CD14-positive monocyte (primary cell): Measurements from ENCODE around the gene MICALL2. TPM values are rescaled to one million over a fixed set of nuclear protein-coding genes. Genes with fewer than 3 reads are reported as not detected.

Experiments used
- DNase-seq, 3 donors: peaks; one replicate each; pipeline ENCODE4 v3.0.0-alpha.2; 2011 to 2022
- H2AFZ ChIP-seq: 2 replicates; pipeline ENCODE4 v1.6.0; 2012; ENCODE audit warnings: mild to moderate bottlenecking, low read depth, low read length, inconsistent platforms; ENCODE audit not compliant: insufficient read depth, poor library complexity, severe bottlenecking
- H3K27ac ChIP-seq, 2 donors: 1 replicate in 1 of 2; 2 replicates in 1 of 2; pipeline ENCODE4 v1.5.1; 2012 to 2013; ENCODE audit warnings: low read length in 2 of 2, control low read depth in 1 of 2, inconsistent platforms in 1 of 2, low read depth in 1 of 2, mild to moderate bottlenecking in 1 of 2
- H3K27me3 ChIP-seq, 2 donors: one replicate each; pipeline versions ENCODE4 v1.6.0 to v1.6.1; 2011 to 2013; ENCODE audit warnings: low read length in 2 of 2; ENCODE audit not compliant: control insufficient read depth in 2 of 2, insufficient read depth in 2 of 2
- H3K36me3 ChIP-seq, 2 donors: replicated peaks in 1 of 2; 1 replicate in 1 of 2; 2 replicates in 1 of 2; pipeline versions ENCODE4 v1.5.1 to v1.6.1; 2012 to 2013; ENCODE audit warnings: low read length in 2 of 2, control low read depth in 1 of 2, inconsistent platforms in 1 of 2, mild to moderate bottlenecking in 1 of 2; ENCODE audit not compliant: insufficient read depth in 2 of 2, control insufficient read depth in 1 of 2
- H3K4me1 ChIP-seq, 2 donors: 1 replicate in 1 of 2; 2 replicates in 1 of 2; pipeline versions ENCODE4 v1.5.1 to v1.6.1; 2012 to 2013; ENCODE audit warnings: low read length in 2 of 2, control low read depth in 1 of 2, inconsistent platforms in 1 of 2, mild to moderate bottlenecking in 1 of 2, moderate library complexity in 1 of 2; ENCODE audit not compliant: insufficient read depth in 2 of 2, control insufficient read depth in 1 of 2
- H3K4me2 ChIP-seq: replicated peaks from 2 replicates; pipeline ENCODE3; 2012; ENCODE audit warnings: low read length, moderate library complexity, mild to moderate bottlenecking; ENCODE audit not compliant: poor library complexity, severe bottlenecking; ENCODE audit errors: extremely low read depth
- H3K4me3 ChIP-seq, 3 experiments: fragments of 200-600 bp in 1 of 3; sonication (generic) in 1 of 3; replicated peaks in 1 of 3; 1 replicate in 2 of 3; 2 replicates in 1 of 3; pipeline ENCODE4 v1.5.1; 2011 to 2013; ENCODE audit warnings: low read length in 3 of 3, mild to moderate bottlenecking in 3 of 3, control low read depth in 2 of 3, low read depth in 2 of 3, inconsistent platforms in 1 of 3, moderate library complexity in 1 of 3
- H3K79me2 ChIP-seq: 2 replicates; pipeline ENCODE4 v1.6.0; 2012; ENCODE audit warnings: mild to moderate bottlenecking, control low read depth, inconsistent platforms, low read length, moderate library complexity; ENCODE audit not compliant: insufficient read depth
- H3K9ac ChIP-seq: 2 replicates; pipeline ENCODE4 v1.6.0; 2017; ENCODE audit warnings: low read length, mild to moderate bottlenecking; ENCODE audit not compliant: insufficient read depth, poor library complexity, severe bottlenecking
- H3K9me3 ChIP-seq, 2 donors: replicated peaks in 1 of 2; 1 replicate in 1 of 2; 2 replicates in 1 of 2; pipeline versions ENCODE4 v1.5.1 to v1.6.1; 2012 to 2013; ENCODE audit warnings: low read length in 2 of 2, control low read depth in 1 of 2; ENCODE audit not compliant: control insufficient read depth in 1 of 2, insufficient read depth in 1 of 2
- H4K20me1 ChIP-seq: 2 replicates; pipeline ENCODE4 v1.6.0; 2012; ENCODE audit warnings: mild to moderate bottlenecking, low read length, control low read depth, moderate library complexity; ENCODE audit not compliant: insufficient read depth
- H3K27ac Mint-ChIP-seq, 7 donors: one replicate each; pipeline ENCODE4 v1.8.0; 2020; ENCODE audit warnings: mild to moderate bottlenecking in 7 of 7, mixed read lengths in 7 of 7, moderate library complexity in 6 of 7, inconsistent platforms in 2 of 7
- H3K27me3 Mint-ChIP-seq, 3 donors: one replicate each; pipeline ENCODE4 v1.8.0; 2021 to 2022; ENCODE audit warnings: low read depth in 3 of 3, mild to moderate bottlenecking in 3 of 3, mixed read lengths in 3 of 3, moderate library complexity in 3 of 3, inconsistent platforms in 1 of 3
- H3K36me3 Mint-ChIP-seq, 2 donors: one replicate each; pipeline ENCODE4 v1.8.0; 2020; ENCODE audit warnings: mixed read lengths in 2 of 2, inconsistent platforms in 1 of 2, mild to moderate bottlenecking in 1 of 2
- H3K4me1 Mint-ChIP-seq: one replicate; pipeline ENCODE4 v1.8.0; 2020; ENCODE audit warnings: mild to moderate bottlenecking, mixed read lengths
- H3K4me3 Mint-ChIP-seq, 2 donors: one replicate each; pipeline ENCODE4 v1.8.0; 2020; ENCODE audit warnings: mild to moderate bottlenecking in 2 of 2, mixed read lengths in 2 of 2, moderate library complexity in 1 of 2
- H3K9me3 Mint-ChIP-seq, 7 donors: one replicate each; pipeline ENCODE4 v1.8.0; 2020 to 2022; ENCODE audit warnings: mixed read lengths in 7 of 7, mild to moderate bottlenecking in 6 of 7, moderate library complexity in 6 of 7, inconsistent platforms in 2 of 7
- WGBS: methylation state at CpG from one replicate; pipeline ENCODE4 v1.1.5; 2013; ENCODE audit warnings: missing lambda C conversion rate; ENCODE audit not compliant: insufficient coverage; 5-methylcytosine and 5-hydroxymethylcytosine counted together
- intact Hi-C, 2 donors: fragments of 100-400 bp; cut with micrococcal nuclease; formaldehyde crosslinking; loops; one replicate each; pipeline versions ENCODE4 v1.15.0 to v1.15.1; 2023
- polyA plus RNA-seq, 3 donors: library from polyadenylated mRNA; depleted of rRNA in 1 of 3; unstranded in 2 of 3; stranded (reverse) in 1 of 3; fragments of 300-500 nt in 2 of 3; fragments of >200 nt in 1 of 3; fragmentation: Illumina TruSeq in 2 of 3; gene quantifications; 1 replicate in 2 of 3; 2 replicates in 1 of 3; pipeline ENCODE4 v1.2.3, GENCODE V29; 2012 to 2021
- TF ChIP-seq, protein P1 (sequence below): fragments of 200-600 bp; IDR thresholded peaks from one replicate; pipeline ENCODE4 v1.8.0; 2022; ENCODE audit warnings: antibody characterized with exemption, mild to moderate bottlenecking

The MICALL2 gene
- polyA plus RNA-seq, 3 donors = 0.14 to 7.2 (median 0.72) TPM

DNA sequence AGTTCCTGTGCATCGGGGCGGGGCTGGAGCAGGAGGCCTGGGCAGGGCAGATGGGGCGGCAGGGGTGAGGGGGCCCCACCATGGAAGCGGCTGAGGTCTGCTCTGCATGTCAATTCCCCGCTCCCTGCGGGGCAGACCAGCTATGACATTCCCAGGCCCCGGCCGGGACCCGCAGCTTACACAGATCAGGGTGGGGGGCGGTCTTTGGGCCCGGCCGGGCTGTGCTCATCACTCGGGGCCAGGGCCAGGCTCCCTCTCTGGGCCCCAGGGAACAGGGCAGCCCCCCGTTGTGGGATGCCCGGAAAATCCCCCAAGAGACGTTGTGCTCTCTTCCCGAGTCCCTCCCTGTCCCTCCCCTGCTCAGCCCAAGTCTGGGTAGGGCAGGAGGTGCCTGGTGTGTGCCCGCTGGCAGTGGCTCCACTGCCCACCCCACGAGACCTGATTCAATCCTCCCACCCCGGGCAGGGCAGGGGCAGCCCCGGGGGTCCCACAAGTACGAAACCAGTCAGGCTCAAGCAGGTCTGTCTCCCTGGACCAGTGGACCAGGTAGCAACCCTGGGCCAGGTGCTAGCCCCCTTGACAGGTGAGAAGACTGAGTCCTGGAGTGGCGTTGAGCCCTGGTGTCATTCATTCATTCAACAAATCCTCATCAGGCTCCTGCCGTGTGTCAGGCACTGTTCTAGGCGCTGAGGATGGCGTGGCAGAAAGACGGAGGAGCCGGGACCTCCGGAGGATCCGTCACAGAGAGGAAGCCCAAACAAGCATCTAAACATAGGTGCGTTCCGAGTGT lies 29.0 kb downstream of the MICALL2 start:
- Histone ChIP-seq H3K4me2 (no peak overlapping the region), H3K36me3 (no peaks in the 10 kb centered on the region), H3K27ac (no peak overlapping the region), H4K20me1 (no peaks in the 10 kb centered on the region), H3K9ac (no peak overlapping the region), H3K79me2 (no peaks in the 10 kb centered on the region), H3K27me3 (no peaks in the 10 kb centered on the region), H2AFZ (no peak overlapping the region), H3K4me1 (no peaks in the 10 kb centered on the region), H3K4me3 (no peak overlapping the region), H3K9me3 (no peaks in the 10 kb centered on the region)
- H3K36me3 Mint-ChIP-seq = no peaks in the 10 kb centered on the region
- TF ChIP-seq, protein P1, sequence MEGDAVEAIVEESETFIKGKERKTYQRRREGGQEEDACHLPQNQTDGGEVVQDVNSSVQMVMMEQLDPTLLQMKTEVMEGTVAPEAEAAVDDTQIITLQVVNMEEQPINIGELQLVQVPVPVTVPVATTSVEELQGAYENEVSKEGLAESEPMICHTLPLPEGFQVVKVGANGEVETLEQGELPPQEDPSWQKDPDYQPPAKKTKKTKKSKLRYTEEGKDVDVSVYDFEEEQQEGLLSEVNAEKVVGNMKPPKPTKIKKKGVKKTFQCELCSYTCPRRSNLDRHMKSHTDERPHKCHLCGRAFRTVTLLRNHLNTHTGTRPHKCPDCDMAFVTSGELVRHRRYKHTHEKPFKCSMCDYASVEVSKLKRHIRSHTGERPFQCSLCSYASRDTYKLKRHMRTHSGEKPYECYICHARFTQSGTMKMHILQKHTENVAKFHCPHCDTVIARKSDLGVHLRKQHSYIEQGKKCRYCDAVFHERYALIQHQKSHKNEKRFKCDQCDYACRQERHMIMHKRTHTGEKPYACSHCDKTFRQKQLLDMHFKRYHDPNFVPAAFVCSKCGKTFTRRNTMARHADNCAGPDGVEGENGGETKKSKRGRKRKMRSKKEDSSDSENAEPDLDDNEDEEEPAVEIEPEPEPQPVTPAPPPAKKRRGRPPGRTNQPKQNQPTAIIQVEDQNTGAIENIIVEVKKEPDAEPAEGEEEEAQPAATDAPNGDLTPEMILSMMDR = no peak
- H3K27me3 Mint-ChIP-seq = peaks cover 3 to 10% (median 3%) of the 10 kb centered on the region in 3 donors
- H3K27ac Mint-ChIP-seq = no peak overlapping the region
- no peak overlapping the region for H3K4me3 Mint-ChIP-seq
- peaks cover 0 to 3% (median 0%) of the 10 kb centered on the region in 7 donors for H3K9me3 Mint-ChIP-seq
- intact Hi-C loops = loop anchor here in 1 of 2 donors (5.0 to 10.0 kb wide), 2 partner anchors 42 to 235 kb away; no protein-coding TSS in a partner anchor
- H3K4me1 Mint-ChIP-seq = peaks cover 2% of the 10 kb centered on the region
- 81% methylated on average over 30 of the region's 32 CpGs for WGBS
- no peak for DNase-seq

DNA sequence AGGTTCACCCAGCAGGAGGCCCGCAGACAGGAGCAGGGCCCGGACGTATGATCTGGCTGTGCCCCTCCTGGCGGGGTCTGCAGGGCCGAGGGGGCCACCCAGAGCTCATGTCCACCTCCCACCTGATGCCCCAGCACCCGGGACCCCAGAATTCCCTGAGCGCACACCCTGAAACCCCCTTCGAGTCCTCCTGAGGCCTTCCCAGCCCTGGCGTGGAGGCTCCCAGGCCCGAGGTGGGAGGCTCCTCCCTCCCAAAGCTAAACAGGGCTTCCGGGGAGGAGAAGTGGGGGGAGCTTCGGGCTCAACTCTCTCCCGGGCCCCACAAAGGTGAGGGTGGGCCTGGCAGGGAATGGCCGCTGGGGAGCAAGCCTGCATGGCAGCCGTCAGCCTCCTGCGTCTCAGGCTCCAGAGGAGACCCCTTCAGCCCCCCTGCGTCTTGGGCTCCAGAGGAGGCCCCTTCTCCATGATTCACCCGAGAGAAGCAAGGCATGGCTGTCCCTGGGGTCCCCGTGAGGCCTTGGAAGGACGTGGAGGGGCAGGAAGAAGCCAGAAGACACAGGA lies 30.2 kb downstream of the MICALL2 start:
- Mint-ChIP-seq H3K4me1 (peaks cover 2% of the 10 kb centered on the region), H3K36me3 (no peaks in the 10 kb centered on the region), H3K9me3 (peaks cover 0 to 3% (median 0%) of the 10 kb centered on the region in 7 donors), H3K27ac (no peak overlapping the region), H3K4me3 (no peak overlapping the region), H3K27me3 (peaks cover 3 to 13% (median 8%) of the 10 kb centered on the region in 3 donors)
- H3K27me3 ChIP-seq = no peaks in the 10 kb centered on the region
- no peaks in the 10 kb centered on the region for H4K20me1 ChIP-seq
- no peaks in the 10 kb centered on the region for H3K4me1 ChIP-seq
- no peak overlapping the region for H3K9ac ChIP-seq
- TF ChIP-seq, protein P1 = no peak
- intact Hi-C loops = no loop called here
- no peaks in the 10 kb centered on the region for H3K9me3 ChIP-seq
- no peak overlapping the region for H3K4me2 ChIP-seq
- no peaks in the 10 kb centered on the region for H3K79me2 ChIP-seq
- H3K27ac ChIP-seq = no peak overlapping the region
- no peak overlapping the region for H3K4me3 ChIP-seq
- no peak overlapping the region for H2AFZ ChIP-seq
- no peak for DNase-seq
- H3K36me3 ChIP-seq = no peaks in the 10 kb centered on the region
- 87% methylated on average over 6 of the region's 20 CpGs for WGBS
